ENCODE results near the gene GPR84. TPM values are rescaled to one million over a fixed set of nuclear protein-coding genes. Genes with fewer than 3 reads are reported as not detected.

GPR84 gene
- total RNA-seq, 1 experiment from 2014 or later: not detected

DNA sequence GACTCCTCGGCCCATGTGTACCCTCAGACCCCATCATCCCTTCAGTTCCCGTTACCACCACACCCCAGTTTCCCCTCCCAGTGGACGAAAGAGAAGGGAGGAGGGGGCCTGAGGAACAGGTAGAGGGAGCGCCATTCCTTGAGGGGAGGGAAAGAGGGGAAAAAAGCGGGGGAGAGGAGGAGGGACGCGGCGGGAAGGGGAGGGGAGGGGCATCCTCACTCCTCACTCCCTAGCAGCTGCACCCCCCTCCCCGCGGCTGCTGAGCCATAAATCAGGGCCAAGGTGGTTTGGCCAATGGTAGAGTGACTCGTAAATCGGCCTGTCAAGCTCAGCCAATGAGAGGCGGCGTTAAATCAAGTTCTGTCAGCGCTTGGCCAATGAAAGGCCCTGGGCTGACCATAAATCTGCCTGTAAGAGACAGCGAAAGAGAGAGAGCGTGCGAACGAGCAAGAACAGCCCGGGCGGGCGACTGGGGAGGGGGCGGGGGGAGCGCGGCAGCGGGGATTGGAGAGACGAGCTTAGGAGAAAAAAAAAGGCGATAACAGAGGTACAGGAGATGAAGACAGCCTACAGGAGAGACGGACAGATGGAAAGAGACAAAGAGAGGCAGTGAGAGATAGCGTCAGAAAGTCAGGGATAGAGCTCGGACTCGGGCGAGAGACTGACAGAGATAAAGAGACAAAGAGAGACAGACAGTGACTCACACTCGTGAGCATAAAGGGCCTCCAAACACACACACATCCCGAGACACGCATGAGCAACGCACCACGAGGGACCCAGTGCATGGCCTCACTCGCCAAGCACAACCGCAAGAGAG lies 5.1 kb downstream of the GPR84 start:
- Histone ChIP-seq H3K4me1 (peaks cover 11% of the 10 kb centered on the region), H3K36me3 (ENCODE audit: control insufficient read depth, insufficient read depth, low read length) (no peaks in the 10 kb centered on the region), H3K27me3 (replicated peaks; ENCODE audit: control insufficient read depth, insufficient read depth, low read length) (no peaks in the 10 kb centered on the region), H3K9me3 (no peaks in the 10 kb centered on the region), H3K4me3 (ENCODE audit: low read depth, low read length) (peak overlapping the region; percentile 70)
- CTCF ChIA-PET: interaction anchor here (0.6 to 3.3 kb wide), 14 partner anchors 9 to 145 kb away, joined by 3 to 44 read pairs (median 5); partner anchors contain the start of genes CBX5, COPZ1 and HNRNPA1
- no TSS peak for BruUV-seq (replicated peaks)
- Mint-ChIP-seq H3K27ac (ENCODE audit: unreplicated experiment) (no peak overlapping the region), H3K36me3 (ENCODE audit: insufficient read depth, unreplicated experiment) (no peaks in the 10 kb centered on the region), H3K4me1 (ENCODE audit: low read depth, unreplicated experiment) (peaks cover 7% of the 10 kb centered on the region), H3K27me3 (ENCODE audit: insufficient read depth, unreplicated experiment) (no peaks in the 10 kb centered on the region), H3K4me3 (ENCODE audit: unreplicated experiment) (no peak overlapping the region), H3K9me3 (ENCODE audit: unreplicated experiment) (no peaks in the 10 kb centered on the region)
- TF ChIP-seq, protein P1, sequence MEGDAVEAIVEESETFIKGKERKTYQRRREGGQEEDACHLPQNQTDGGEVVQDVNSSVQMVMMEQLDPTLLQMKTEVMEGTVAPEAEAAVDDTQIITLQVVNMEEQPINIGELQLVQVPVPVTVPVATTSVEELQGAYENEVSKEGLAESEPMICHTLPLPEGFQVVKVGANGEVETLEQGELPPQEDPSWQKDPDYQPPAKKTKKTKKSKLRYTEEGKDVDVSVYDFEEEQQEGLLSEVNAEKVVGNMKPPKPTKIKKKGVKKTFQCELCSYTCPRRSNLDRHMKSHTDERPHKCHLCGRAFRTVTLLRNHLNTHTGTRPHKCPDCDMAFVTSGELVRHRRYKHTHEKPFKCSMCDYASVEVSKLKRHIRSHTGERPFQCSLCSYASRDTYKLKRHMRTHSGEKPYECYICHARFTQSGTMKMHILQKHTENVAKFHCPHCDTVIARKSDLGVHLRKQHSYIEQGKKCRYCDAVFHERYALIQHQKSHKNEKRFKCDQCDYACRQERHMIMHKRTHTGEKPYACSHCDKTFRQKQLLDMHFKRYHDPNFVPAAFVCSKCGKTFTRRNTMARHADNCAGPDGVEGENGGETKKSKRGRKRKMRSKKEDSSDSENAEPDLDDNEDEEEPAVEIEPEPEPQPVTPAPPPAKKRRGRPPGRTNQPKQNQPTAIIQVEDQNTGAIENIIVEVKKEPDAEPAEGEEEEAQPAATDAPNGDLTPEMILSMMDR (IDR thresholded peaks at IDR 0.05; ENCODE audit: insufficient read depth in 1 of 2, low read depth in 1 of 2, low read length in 1 of 2, severe bottlenecking in 1 of 2, unreplicated experiment in 1 of 2): no peak
- DNase-seq: peak; percentile 96 to 99
- POLR2A ChIA-PET: interaction anchor here (0.9 to 2.9 kb wide), 4 partner anchors 24 to 107 kb away, joined by 4 to 29 read pairs (median 6); partner anchors contain the start of genes CBX5, COPZ1 and HNRNPA1
- intact Hi-C loops (cut with micrococcal nuclease; ENCODE audit: unreplicated experiment): loop anchor here (1.0 to 2.0 kb wide), 3 partner anchors 22 to 58 kb away; partner anchors contain the start of gene NFE2

DNA sequence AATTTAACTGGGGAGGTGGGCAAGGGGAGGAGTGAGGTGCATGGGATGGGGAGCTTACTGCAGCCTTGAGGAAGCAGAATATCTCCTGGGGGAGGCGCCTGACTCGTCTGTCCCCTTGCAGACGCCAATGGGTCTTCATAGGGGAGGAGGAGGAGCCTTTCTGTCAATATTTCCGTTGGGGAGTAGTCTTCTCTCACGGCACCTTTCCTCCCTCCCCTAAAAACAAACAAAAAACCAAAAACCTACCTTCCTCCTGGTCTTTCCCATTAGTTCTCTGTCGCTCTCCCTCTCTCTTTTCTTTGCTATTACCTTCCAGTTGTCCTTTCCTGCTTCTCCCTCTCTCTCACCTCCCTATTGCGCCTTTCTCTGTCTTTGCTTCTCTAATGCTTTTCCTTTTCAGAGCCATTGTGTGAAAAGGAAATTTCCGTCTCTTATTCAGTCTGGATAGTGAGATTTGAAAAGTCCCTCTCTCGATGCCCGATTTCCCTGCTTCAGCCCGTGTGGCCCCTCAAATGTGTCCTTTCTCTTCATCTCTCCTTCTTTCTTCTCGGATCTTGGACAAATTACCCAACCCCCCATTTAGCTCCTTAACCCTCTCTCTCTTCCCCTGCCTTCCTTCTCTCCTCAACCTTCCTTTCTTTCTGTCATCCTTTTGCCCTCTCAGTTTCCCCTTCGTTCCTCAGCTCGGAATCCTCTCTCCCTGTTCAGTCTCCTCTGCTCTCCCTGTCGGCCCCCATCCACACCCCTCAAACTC lies 5.9 kb downstream of the GPR84 start:
- no peak overlapping the region for H3K27ac Mint-ChIP-seq (ENCODE audit: unreplicated experiment)
- H3K4me1 Mint-ChIP-seq (ENCODE audit: low read depth, unreplicated experiment): peaks cover 7% of the 10 kb centered on the region
- ChIA-PET POLR2A (interaction anchor here (1.1 to 2.9 kb wide), 3 partner anchors 23 to 78 kb away, joined by 4 to 29 read pairs (median 7); partner anchors contain the start of genes CBX5, COPZ1 and HNRNPA1), CTCF (interaction anchor here (0.6 to 3.3 kb wide), 9 partner anchors 10 to 140 kb away, joined by 3 to 44 read pairs (median 8); partner anchors contain the start of gene COPZ1)
- intact Hi-C loops (cut with micrococcal nuclease; ENCODE audit: unreplicated experiment): loop anchor here (2.0 kb wide), 1 partner anchor 58 kb away; the partner anchor contains the start of gene NFE2
- H3K9me3 ChIP-seq: no peaks in the 10 kb centered on the region
- no peaks in the 10 kb centered on the region for H3K36me3 Mint-ChIP-seq (ENCODE audit: insufficient read depth, unreplicated experiment)
- peaks cover 11% of the 10 kb centered on the region for H3K4me1 ChIP-seq
- H3K36me3 ChIP-seq (ENCODE audit: control insufficient read depth, insufficient read depth, low read length): no peaks in the 10 kb centered on the region
- TF ChIP-seq, protein P1 (IDR thresholded peaks at IDR 0.05; ENCODE audit: insufficient read depth in 1 of 2, low read depth in 1 of 2, low read length in 1 of 2, severe bottlenecking in 1 of 2, unreplicated experiment in 1 of 2): no peak
- no TSS peak for BruUV-seq (replicated peaks)
- no peaks in the 10 kb centered on the region for H3K27me3 ChIP-seq (replicated peaks; ENCODE audit: control insufficient read depth, insufficient read depth, low read length)
- peak overlapping the region; percentile 70 for H3K4me3 ChIP-seq (ENCODE audit: low read depth, low read length)
- no peak overlapping the region for H3K4me3 Mint-ChIP-seq (ENCODE audit: unreplicated experiment)
- peak in 1 of 2 experiments; percentile 20 for DNase-seq
- no peaks in the 10 kb centered on the region for H3K9me3 Mint-ChIP-seq (ENCODE audit: unreplicated experiment)
- no peaks in the 10 kb centered on the region for H3K27me3 Mint-ChIP-seq (ENCODE audit: insufficient read depth, unreplicated experiment)
